DOHH2 (cell line): ENCODE results near the gene SLC9A7.
A peak's percentile ranks its signal among the peaks of the same experiment; 100 is the strongest.

ENCODE experiments used
- H3F3A ChIP-seq: fragments of 200-600 bp; sonication (generic), shearing (Covaris generic); 2 replicates; pipeline ENCODE4 v1.6.0; 2016; ENCODE audit warnings: antibody characterized with exemption, mild to moderate bottlenecking; ENCODE audit not compliant: control insufficient read depth, insufficient read depth
- H3K27ac ChIP-seq: fragments of 200-600 bp; sonication (generic); 2 replicates; pipeline ENCODE4 v1.5.1; 2014; ENCODE audit warnings: low read depth, mild to moderate bottlenecking, low read length, moderate library complexity
- H3K27me3 ChIP-seq: fragments of 200-600 bp; sonication (generic); 2 replicates; pipeline ENCODE4 v1.6.1; 2014; ENCODE audit warnings: mild to moderate bottlenecking, low read length, mixed read lengths; ENCODE audit not compliant: control insufficient read depth
- H3K36me3 ChIP-seq: fragments of 200-600 bp; sonication (generic); 2 replicates; pipeline ENCODE4 v1.6.1; 2014; ENCODE audit warnings: mild to moderate bottlenecking, low read length, moderate library complexity, mixed read lengths; ENCODE audit not compliant: control insufficient read depth
- H3K4me1 ChIP-seq: fragments of 200-600 bp; sonication (generic); 2 replicates; pipeline ENCODE4 v1.6.1; 2014; ENCODE audit warnings: mild to moderate bottlenecking, low read length, mixed read lengths; ENCODE audit not compliant: control insufficient read depth
- H3K4me2 ChIP-seq: fragments of 200-600 bp; sonication (generic); 2 replicates; pipeline ENCODE4 v1.6.0; 2014; ENCODE audit warnings: mild to moderate bottlenecking, low read length, moderate library complexity
- H3K4me3 ChIP-seq: fragments of 200-600 bp; sonication (generic); 2 replicates; pipeline ENCODE4 v1.5.1; 2014; ENCODE audit warnings: mild to moderate bottlenecking, low read length, mixed read lengths
- H3K79me2 ChIP-seq: fragments of 200-600 bp; sonication (generic); 2 replicates; pipeline ENCODE4 v1.6.1; 2014; ENCODE audit warnings: mild to moderate bottlenecking, low read length, mixed read lengths; ENCODE audit not compliant: control insufficient read depth
- H3K9me2 ChIP-seq: fragments of 200-600 bp; sonication (generic); replicated peaks from 2 replicates; pipeline ENCODE4 v1.6.1; 2014; ENCODE audit warnings: mild to moderate bottlenecking, low read length, mixed read lengths; ENCODE audit not compliant: control insufficient read depth
- H3K9me3 ChIP-seq: fragments of 200-600 bp; sonication (generic); 2 replicates; pipeline ENCODE4 v1.6.1; 2014; ENCODE audit warnings: antibody characterized with exemption, low read length, mixed read lengths; ENCODE audit not compliant: control insufficient read depth, insufficient read depth
- H4K20me1 ChIP-seq: fragments of 200-600 bp; sonication (generic); 2 replicates; pipeline ENCODE4 v1.6.0; 2014; ENCODE audit warnings: low read depth, mild to moderate bottlenecking, antibody characterized with exemption, low read length, moderate library complexity; ENCODE audit not compliant: control insufficient read depth, insufficient read depth
- EZH2phosphoT487 ChIP-seq: fragments of 200-600 bp; sonication (generic); IDR thresholded peaks from 2 replicates; pipeline ENCODE4 v1.6.1; 2017; ENCODE audit warnings: borderline replicate concordance, mild to moderate bottlenecking, antibody characterized with exemption, low read length, moderate library complexity, mixed read lengths
- TF ChIP-seq, protein P1 (sequence below): fragments of 200-600 bp; sonication (generic); IDR thresholded peaks from one replicate; pipeline ENCODE4 v1.5.1; 2014; ENCODE audit warnings: antibody characterized with exemption, mild to moderate bottlenecking, low read depth, low read length; ENCODE audit not compliant: poor library complexity, severe bottlenecking

Gene SLC9A7

DNA sequence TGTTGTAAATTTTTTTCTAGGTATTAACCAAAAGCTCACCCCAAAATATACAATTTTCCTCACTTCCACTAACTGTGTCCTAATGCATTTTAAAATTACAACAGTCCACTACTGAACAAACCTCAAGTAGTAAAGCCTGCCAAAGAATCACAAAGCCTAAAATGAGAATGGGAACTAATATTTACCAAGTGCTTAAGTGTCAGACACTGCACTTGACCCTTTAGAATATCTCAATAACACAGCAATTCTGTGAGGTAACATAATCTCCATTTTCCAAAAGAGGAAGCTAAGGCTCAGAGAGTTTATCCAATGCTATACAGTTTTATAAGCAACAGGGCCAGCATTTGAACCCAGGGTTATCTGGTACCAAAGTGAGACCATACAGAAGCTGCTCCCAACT, 4.9 kb downstream of the SLC9A7 start:
- Histone ChIP-seq H3F3A (no peaks in the 10 kb centered on the region), H3K9me3 (no peaks in the 10 kb centered on the region), H3K36me3 (no peaks in the 10 kb centered on the region; the same call in 1 of the 2 replicates), H3K79me2 (peaks cover 48% of the 10 kb centered on the region), H3K9me2 (no peaks in the 10 kb centered on the region), H3K4me2 (peak overlapping the region; percentile 70), H3K27ac (peak overlapping the region; percentile 55), H3K4me1 (peaks cover 51% of the 10 kb centered on the region), H3K27me3 (no peaks in the 10 kb centered on the region), H4K20me1 (no peaks in the 10 kb centered on the region), H3K4me3 (no peak overlapping the region)
- no peak for TF ChIP-seq EZH2phosphoT487
- TF ChIP-seq, protein P1, sequence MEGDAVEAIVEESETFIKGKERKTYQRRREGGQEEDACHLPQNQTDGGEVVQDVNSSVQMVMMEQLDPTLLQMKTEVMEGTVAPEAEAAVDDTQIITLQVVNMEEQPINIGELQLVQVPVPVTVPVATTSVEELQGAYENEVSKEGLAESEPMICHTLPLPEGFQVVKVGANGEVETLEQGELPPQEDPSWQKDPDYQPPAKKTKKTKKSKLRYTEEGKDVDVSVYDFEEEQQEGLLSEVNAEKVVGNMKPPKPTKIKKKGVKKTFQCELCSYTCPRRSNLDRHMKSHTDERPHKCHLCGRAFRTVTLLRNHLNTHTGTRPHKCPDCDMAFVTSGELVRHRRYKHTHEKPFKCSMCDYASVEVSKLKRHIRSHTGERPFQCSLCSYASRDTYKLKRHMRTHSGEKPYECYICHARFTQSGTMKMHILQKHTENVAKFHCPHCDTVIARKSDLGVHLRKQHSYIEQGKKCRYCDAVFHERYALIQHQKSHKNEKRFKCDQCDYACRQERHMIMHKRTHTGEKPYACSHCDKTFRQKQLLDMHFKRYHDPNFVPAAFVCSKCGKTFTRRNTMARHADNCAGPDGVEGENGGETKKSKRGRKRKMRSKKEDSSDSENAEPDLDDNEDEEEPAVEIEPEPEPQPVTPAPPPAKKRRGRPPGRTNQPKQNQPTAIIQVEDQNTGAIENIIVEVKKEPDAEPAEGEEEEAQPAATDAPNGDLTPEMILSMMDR: no peak

DNA sequence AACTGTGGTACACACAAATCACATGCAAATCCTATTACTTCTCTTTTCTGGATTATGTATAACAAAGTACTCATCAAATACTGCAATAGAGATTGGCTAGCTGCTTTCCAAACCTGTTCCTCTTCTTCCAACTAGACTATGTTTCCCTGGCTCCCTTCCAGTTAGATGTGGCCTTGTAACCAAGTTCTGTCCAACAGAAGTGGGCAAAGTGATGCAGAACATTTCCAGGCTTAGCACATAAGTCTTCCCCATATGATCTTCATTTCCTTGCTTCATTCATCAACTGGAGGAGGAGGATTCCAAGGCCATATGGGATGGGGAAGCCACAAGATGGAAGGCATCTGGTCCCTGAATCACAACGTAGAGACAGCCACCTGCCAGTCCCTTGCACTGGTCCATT, 8.0 kb downstream of the SLC9A7 start:
- Histone ChIP-seq H3K79me2 (peaks cover 32% of the 10 kb centered on the region), H3K4me3 (no peak overlapping the region)

DNA sequence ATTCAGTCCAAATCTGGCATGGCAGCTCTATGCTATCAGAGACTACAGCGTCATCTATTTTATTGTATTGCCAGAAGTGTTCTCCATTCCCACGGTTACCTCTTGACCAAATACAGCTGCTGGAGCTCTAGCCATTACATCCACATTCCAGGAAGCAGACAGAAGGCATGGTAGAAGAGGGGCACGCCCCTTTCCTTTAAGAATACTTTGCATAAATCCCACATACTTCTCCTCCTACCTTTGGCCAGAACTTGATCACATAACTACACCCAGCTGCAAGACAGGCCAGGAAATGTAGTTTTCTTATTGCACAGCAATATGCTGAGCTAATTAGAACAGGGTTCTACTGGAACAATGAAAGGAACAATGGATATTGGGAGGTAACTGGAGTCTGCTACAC, 14.9 kb downstream of the SLC9A7 start:
- Histone ChIP-seq H3K79me2 (peaks cover 43% of the 10 kb centered on the region), H3K36me3 (no peaks in the 10 kb centered on the region), H3K9me3 (no peaks in the 10 kb centered on the region), H3K4me3 (no peak overlapping the region), H3K4me1 (peaks cover 10% of the 10 kb centered on the region), H3F3A (no peaks in the 10 kb centered on the region), H4K20me1 (no peaks in the 10 kb centered on the region), H3K27me3 (no peaks in the 10 kb centered on the region), H3K27ac (no peak overlapping the region), H3K4me2 (no peak overlapping the region), H3K9me2 (no peaks in the 10 kb centered on the region)
- no peak for TF ChIP-seq EZH2phosphoT487
- TF ChIP-seq, protein P1: no peak

More for the DNA sequence above, 8.0 kb downstream of the SLC9A7 start:
- H3K9me2 ChIP-seq: no peaks in the 10 kb centered on the region
- H4K20me1 ChIP-seq: no peaks in the 10 kb centered on the region
- no peaks in the 10 kb centered on the region for H3F3A ChIP-seq
- H3K27me3 ChIP-seq: no peaks in the 10 kb centered on the region
- no peak overlapping the region for H3K27ac ChIP-seq
- peaks cover 32% of the 10 kb centered on the region for H3K4me1 ChIP-seq
- TF ChIP-seq EZH2phosphoT487: no peak
- TF ChIP-seq, protein P1: no peak
- H3K4me2 ChIP-seq: peak overlapping the region; percentile 14; the same call in 1 of the 2 replicates
- H3K9me3 ChIP-seq: no peaks in the 10 kb centered on the region
- H3K36me3 ChIP-seq: no peaks in the 10 kb centered on the region; the same call in 1 of the 2 replicates

DNA sequence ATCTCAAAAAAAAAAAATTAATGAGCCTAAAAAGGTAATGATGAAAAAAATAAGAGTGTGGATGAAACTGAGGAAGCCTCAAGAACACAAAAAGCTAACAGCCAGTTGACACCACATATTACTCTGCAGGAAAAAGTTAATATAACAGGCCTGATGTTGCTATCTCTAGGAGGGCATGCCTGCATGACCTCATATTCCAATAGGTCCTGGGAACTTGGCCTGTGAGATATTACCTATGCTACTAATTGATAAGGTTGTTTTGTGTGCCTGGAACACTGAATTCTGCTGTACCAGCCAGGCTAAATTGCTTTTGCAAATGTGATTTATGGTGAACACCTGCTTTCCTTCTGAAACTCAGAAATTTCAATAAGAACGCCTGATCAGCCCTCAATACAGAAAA, 15.9 kb downstream of the SLC9A7 start:
- no peaks in the 10 kb centered on the region for H4K20me1 ChIP-seq
- no peak for TF ChIP-seq EZH2phosphoT487
- TF ChIP-seq, protein P1: no peak
- no peaks in the 10 kb centered on the region for H3K9me2 ChIP-seq
- no peaks in the 10 kb centered on the region for H3K9me3 ChIP-seq
- peaks cover 43% of the 10 kb centered on the region for H3K79me2 ChIP-seq
- no peak overlapping the region for H3K4me2 ChIP-seq
- H3K27ac ChIP-seq: no peak overlapping the region
- no peaks in the 10 kb centered on the region for H3K27me3 ChIP-seq
- H3F3A ChIP-seq: no peaks in the 10 kb centered on the region
- H3K36me3 ChIP-seq: no peaks in the 10 kb centered on the region
- no peak overlapping the region for H3K4me3 ChIP-seq
- peaks cover 10% of the 10 kb centered on the region for H3K4me1 ChIP-seq
